SH-SY5Y (cell line): ENCODE measurements around the gene ZNF644.

Experiments used
- GATA2 ChIP-seq: IDR thresholded peaks from 2 replicates; pipeline ENCODE4 v1.6.1; 2011; ENCODE audit warnings: mild to moderate bottlenecking, low read depth, low read length
- GATA3 ChIP-seq: IDR thresholded peaks from 2 replicates; pipeline ENCODE4 v1.6.1; 2011; ENCODE audit warnings: low read depth, mild to moderate bottlenecking, low read length, moderate library complexity

DNA sequence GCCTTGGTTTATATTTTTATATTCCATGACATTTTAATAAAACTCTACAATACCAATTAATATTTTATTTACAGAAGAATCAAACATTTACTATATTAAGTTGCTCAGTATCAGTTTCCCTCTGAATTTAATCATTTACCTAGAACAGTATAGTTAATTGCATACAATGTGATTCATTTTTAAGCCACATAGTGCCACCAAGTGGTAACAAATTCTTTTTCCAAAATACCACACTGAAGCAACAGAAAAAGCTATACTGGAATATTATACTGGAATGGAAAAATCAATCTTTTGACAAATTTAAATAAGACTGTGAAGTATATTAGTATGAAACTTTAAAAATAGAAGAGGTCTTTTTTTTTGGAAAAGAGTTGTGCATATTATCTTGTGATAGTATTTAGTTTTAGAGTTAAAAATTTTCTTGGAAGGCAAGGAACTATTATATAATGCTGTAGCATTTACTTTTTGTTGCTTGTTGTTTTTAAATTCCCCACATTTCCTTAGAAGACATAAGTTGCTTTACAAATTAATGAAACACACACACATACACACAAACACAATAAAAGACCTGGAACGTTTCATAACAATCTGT is 57.3 kb downstream of the ZNF644 start:
- TF ChIP-seq GATA2 (no peak), GATA3 (no peak)
